ENCODE results near the gene LMLN.

- TF ChIP-seq, protein P1, sequence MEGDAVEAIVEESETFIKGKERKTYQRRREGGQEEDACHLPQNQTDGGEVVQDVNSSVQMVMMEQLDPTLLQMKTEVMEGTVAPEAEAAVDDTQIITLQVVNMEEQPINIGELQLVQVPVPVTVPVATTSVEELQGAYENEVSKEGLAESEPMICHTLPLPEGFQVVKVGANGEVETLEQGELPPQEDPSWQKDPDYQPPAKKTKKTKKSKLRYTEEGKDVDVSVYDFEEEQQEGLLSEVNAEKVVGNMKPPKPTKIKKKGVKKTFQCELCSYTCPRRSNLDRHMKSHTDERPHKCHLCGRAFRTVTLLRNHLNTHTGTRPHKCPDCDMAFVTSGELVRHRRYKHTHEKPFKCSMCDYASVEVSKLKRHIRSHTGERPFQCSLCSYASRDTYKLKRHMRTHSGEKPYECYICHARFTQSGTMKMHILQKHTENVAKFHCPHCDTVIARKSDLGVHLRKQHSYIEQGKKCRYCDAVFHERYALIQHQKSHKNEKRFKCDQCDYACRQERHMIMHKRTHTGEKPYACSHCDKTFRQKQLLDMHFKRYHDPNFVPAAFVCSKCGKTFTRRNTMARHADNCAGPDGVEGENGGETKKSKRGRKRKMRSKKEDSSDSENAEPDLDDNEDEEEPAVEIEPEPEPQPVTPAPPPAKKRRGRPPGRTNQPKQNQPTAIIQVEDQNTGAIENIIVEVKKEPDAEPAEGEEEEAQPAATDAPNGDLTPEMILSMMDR (IDR thresholded peaks at IDR 0.05), result no peak
- no peak for TF ChIP-seq POLR2A (IDR thresholded peaks at IDR 0.05)
Measured at GRCh38 chr3:197950677-197951061, 9.3 kb upstream of the LMLN start.
